HG02943 (cell line): ENCODE results near the gene STK11.

Experiments
- ATAC-seq: cut with Tn5 transposase; IDR thresholded peaks from one replicate; pipeline ENCODE4 v1.9.1; 2021; ENCODE audit warnings: mild to moderate bottlenecking, low read depth, moderate library complexity; ENCODE audit not compliant: unreplicated experiment

Gene STK11, protein sequence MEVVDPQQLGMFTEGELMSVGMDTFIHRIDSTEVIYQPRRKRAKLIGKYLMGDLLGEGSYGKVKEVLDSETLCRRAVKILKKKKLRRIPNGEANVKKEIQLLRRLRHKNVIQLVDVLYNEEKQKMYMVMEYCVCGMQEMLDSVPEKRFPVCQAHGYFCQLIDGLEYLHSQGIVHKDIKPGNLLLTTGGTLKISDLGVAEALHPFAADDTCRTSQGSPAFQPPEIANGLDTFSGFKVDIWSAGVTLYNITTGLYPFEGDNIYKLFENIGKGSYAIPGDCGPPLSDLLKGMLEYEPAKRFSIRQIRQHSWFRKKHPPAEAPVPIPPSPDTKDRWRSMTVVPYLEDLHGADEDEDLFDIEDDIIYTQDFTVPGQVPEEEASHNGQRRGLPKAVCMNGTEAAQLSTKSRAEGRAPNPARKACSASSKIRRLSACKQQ

DNA sequence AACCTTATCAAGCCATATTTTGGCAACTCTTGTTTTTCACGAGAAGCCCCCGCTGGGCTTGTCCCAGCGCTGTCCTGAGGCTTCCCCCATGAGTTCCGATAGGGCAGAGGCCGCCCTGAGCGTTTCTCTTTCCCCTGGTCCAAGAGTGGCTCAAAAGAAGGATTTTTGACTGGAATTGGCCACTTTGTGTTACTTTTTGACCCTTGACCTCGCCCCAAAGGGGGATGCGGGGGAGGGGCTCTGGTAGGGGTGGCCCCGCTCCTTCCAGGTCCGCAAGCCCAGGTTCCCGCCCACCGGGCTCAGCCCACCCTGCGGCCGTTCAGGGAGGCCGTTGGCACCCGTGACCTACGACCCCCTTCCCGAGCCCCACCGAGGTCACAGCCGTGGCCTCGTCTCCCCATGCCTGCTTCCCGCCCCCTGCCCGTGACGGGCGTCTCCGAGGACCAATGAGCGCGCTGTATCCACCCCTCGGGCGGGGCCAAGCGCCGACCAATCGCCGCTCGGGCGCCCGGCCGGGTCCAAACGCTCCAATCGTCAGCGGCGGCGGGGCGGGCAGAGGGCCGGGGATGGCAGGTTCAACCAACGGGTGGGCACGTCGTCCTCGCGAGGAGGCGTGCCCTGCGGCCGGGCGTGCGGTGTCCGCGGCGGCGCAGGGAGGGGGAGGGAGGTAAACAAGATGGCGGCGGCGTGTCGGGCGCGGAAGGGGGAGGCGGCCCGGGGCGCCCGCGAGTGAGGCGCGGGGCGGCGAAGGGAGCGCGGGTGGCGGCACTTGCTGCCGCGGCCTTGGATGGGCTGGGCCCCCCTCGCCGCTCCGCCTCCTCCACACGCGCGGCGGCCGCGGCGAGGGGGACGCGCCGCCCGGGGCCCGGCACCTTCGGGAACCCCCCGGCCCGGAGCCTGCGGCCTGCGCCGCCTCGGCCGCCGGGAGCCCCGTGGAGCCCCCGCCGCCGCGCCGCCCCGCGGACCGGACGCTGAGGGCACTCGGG lies at the start of gene STK11:
Gene STK11 (plus strand): TSS at position 665 of the 986 bp plus-strand sequence. CDS start 1,136 bp downstream, outside the sequence.
- peak; percentile 85 for ATAC-seq

DNA sequence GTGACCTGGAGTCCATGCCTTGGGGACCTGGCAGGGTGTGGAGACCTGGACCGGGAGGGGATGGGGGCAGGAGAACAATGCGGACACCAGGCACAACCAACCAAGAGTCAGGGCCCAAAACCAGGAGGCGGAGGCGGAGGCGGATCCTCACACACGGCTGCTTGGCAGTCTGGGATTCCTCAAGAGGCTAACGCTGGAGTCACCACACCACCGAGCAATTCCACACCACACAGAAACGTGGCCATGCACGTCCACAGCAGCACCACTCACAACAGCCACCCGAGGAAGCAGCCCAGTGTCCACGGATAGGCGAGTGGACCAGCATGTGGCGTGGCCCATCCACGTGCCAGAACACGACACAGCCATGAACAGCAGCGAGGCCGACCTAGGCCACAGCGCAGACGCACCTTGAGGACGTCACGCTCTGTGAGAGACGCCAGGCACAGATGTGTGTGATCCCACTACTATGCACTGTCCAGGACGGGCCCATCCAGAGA lies 49.2 kb upstream of the STK11 start:
- no peak for ATAC-seq

DNA sequence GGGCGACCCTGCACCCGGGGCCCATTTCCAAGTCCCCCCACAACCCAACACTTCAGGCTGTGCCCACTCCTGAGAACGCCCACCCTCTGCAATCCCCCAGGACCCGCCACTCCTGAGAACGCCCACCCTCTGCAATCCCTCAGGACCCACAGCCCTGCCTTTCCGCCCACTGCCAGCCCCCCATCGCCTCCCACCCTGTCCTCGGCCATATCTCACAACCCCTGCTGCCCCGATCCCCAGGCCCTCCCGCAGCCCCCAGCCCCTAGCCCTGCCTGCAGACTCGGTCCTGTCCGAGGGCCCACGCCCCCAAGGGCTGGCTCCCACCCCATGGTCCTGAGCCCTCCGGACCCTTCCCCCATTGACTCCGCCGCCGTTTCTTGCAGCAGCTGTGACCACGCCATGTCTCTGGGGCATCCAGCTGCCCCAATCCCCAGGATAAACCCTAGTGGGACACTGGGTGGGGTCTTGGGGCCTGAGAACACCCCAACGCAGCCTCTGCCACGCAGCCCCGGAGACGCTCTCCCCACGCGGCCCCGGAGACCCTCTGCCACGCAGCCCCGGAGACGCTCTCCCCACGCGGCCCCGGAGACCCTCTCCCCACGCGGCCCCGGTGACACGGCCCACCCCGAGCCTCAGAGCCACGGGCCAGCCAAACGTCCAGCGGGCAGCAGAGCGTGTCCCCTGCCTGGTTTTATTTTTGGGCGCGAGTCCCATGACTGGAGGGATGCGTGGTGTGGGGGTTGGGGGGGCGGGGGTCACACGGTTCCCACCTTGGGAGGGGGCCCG lies 48.6 kb upstream of the STK11 start:
- no peak for ATAC-seq

DNA sequence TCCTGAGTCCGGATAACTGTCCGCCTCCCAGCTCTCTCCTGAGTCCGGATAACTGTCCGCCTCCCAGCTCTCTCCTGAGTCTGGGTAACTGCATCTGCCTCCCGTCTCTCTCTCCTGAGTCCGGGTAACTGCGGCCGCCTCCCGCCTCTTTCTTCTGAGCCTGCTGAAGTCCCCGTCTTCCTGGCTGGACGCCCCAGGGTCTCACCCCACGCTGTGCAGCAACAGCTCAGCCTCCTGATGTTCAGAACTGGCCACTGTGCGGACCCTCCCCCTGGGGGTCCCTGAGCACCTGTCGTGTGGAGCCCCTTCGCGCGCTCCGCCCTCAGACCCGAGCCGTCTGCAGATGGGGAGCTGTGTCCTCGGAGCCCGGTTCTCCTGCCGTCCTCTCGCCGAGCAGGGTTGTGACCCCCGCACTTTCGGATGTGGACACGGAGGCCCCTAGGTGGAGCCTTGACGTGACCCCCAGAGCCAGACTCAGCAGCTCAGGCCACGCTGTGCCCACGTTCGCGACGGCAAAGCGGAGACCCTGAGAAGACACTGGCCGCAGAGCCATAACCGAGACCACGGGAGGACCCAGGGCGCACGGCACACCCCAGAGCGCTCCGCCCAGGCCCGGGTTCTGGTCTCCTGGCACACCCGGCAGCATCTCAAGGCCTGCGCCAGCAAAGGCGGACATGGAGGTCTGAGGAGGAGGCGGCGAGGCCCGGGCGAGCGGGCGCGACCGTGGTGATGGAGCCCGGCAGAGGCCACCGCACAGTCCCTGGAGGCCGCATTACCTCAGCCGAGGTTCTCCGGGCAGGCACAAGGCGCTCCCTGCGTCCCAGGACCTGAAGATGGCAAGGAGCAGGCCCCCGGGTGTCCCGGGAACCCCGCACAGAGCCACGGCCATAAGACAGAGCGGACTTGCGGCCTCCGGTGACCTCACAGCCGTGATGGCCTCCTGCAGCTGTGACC lies 47.4 kb upstream of the STK11 start:
- ATAC-seq, result no peak

DNA sequence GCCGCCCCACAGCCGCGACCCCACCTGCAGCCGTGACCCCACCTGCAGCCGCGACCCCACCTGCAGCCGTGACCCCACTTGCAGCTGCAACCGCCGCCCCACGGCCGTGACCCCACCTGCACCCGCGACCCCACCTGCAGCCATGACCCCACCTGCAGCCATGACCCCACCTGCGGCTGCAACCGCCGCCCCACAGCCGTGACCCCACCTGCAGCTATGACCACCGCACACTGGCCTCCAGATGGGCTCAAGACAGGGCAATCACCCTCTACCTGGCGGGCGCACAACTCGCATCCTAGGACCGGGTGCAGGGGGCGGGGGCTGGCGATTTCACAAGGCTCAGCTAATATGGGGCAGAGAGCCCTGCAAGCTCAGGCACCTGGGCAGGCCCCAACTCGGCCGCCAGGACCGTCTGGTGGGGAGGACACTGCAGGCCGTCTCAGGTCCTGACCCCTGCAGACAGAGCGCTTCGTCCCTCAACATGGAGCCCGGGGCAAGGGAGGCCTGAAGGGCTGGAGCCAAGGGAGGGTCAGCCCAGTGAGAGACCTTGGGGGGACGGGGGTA lies 46.6 kb upstream of the STK11 start:
- ATAC-seq, result no peak

DNA sequence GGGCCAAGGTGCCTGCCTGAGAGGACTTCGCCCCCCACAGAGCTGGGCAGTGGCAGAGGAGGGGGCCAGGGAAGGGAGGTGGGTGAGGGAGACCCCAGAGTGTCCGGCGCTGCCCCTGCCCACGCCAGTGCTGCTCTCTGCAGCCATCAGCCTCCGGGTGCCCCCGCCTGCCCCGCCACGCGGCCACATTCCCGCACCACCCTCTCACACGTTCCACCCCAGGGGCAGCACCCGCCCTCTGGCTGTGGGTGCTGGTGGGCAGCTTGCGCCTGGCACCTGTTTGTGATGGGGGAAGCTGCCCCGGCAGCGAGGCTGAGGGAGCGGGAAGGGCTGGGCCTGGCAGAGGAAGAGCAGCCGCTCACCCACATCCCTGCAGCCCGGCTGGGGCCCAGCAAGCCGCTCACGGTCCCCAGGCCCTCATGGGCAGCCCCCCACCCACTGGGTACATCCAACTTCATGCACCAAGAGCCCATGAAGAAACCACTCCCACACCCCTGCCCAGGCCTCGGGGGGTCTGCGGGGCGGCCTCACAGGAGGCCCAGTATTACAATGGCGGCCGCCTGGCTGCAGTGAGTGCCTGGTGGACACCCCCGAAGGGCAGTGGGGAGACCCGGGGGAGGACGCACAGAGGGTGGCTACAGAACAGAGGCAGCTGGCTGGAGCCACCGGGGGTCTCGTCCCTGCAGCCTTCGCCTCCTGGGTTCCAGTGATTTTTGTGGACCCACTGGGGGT lies 45.5 kb upstream of the STK11 start:
- no peak for ATAC-seq

DNA sequence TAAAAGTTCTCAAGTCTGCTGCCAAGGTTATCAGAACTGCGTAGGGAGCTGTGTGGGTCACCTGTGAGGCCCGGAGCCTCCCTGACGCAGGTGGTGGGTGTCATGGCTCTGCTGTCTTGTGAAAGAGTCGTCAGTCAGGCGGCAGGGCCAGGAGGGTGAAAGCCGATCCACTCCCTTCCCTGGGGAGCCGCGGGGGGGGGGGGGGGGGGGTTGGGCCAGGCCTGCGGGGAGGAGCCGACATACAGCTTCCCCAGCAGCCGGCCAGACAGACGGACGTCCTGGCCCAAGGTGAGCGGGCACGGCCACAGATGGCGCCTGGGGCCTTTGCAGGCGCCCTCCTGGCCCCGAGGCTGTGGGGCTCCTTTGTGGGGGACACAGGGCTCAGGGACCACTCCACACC lies 43.9 kb upstream of the STK11 start:
- no peak for ATAC-seq

DNA sequence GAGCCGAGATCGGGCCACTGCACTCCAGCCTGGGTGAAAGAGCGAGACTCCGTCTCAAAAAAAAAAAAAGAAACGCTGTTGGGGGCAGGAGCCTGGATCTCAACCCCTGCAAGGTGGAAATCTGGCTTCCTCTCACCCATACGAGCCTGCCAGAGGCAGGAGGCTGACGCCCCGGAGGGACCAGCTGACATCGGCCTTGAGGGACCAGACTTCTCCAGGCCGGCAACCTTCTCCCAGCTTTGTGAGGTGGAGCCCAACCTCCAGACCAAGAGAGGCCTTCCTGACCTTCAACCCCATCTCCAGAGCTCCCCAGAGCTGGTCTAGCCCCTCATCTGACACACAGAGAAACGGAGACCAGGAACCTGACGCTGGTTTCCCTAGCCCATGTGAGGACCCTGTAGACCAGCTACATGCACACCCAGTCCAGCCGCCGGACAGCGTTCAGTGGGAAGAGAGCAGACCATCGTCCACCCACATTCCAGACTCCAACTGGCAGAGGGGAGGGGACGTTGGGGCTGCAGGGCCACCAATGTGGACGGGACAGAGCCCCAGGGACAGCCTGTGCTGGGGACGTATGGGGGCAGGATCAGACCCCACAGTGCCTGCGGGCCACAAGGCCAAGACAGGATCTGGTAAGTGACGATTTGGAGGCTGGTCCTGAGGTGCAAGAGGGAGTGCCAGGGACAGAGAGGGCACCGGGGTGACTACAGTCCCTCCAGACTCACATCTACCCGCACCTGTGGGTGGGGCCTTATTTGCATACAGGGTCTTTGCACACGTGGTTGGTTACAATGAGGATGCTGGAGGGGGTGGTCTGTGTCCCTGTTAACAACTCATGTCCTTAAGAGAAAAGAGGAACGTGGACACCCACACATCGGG lies 42.9 kb upstream of the STK11 start:
- no peak for ATAC-seq

DNA sequence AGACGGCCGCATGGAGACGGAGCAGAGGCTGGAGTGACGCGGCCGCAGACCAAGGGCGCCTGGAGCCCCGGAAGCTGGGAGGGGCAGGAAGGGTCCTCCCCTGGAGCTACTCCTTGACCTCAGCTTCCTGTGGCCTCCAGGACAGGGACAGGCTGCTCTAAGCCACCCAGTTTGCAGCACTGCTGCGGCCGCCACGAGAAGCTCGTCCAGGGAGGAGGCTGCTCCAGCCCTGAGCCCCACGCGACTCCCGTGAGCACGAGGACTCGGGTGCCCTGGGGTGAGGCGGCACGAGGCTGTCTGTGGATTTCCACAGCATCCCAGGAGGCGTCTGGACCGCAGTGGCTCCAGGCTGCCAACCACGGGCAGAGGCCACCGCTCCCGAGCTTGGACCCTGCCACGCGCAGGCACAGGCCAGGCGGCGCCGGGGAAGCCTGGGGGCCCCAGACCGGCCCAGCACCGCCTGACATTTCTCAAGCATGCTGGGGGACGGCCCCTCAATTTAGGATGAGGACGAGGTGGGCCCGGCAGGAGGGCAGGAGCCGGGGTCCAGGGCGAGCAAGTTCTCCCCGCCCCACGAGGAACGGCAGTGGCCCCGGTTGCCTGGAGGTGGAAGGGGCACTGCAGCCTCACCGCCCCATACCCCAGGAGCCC lies 42.2 kb upstream of the STK11 start:
- ATAC-seq, result no peak

DNA sequence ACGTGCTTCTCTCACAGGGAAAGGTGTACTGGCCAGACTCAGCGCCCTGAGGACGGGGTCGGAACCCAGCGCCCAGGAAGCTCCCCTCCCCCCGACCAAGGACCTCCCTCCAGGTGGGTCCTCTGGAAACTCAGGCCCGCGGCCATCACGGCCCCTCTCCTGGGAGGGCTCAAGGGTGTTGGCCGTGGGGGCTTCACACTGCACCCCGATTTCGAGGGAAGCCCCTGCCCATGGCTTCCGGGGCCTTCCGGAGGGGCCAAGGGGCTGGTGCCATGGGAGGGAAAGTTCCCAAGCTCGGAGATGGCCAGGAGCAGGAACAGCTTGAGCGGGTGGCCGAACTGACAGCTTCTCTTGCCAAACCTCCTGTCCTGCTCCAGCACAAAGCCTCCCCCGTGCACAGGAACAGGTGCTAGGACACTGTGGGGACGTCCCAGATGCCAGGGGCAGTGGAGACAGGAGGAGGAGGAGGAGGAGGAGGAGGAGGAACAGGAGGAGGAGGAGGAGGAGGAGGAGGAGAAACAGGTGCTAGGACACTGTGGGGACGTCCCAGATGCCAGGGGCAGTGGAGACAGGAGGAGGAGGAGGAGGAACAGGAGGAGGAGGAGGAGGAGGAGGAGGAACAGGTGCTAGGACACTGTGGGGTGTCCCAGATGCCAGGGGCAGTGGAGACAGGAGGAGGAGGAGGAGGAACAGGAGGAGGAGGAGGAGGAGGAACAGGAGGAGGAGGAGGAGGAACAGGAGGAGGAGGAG lies 41.5 kb upstream of the STK11 start:
- no peak for ATAC-seq

DNA sequence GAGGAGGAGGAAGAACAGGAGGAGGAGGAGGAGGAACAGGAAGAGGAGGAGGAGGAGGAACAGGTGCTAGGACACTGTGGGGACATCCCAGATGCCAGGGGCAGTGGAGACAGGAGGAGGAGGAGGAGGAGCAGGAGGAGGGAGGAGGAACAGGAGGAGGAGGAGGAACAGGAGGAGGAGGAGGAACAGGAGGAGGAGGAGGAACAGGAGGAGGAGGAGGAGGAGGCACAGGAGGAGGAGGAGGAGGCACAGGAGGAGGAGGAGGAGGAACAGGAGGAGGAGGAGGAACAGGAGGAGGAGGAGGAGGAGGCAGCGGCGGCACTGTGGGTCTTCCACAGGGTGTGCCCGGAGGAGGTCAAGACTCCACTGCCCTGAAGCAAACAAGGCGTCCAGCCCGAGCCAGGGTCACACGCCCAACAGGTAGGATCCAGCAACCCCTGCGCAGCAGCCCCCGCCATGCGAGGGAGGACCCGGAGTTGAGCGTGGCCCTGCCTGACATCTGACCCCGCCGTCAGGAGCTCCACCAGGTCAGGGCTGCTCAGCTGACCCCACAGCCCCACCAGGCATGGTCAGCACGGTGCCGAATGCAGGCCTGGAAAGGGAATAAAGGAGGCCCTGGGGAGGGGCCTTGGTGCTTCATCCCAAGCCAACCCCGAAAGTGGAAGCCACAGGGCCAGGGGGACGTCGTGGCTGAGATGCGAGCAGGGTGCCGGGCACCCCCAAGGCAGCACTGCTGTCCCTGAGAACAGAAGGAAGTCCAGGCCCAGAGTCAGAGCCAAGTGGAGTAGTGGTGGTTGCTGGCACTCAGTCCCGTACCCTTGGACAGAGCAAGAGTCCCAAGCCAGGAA lies 40.7 kb upstream of the STK11 start:
- ATAC-seq, result no peak

DNA sequence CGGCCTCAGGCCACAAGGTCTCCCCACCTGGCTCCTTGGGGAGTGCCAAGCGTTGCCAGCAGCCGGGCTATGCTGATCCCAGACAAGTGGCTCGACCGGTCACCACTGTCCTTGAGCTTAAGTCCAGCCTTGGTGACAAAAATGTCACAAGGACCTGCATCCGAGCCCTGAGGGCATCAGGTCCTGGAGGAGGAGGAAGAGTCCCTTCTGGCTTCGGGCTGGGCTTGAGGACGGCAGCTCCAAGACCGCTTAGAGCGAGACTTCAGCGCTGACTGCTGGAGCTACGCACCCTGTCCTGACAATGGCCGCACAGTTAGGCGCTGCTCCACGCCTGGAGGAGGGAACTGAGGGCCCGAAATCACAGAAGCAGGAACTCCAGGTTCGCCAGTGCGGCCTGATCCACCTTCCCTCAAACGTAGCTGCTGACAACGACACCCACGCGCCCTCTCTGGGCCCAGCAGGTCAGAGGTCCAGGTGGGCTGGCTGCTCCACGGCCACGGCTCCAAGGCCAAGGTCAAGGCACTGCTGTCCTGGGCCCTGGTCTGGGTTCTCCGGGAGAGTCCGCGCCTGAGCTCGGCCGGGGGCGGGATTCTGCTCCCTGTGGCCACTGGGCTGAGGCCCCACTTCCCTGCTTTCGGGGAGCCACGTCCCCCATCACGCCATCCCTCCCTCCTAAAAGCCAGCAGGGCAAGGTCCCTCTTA lies 38.6 kb upstream of the STK11 start:
- no peak for ATAC-seq

DNA sequence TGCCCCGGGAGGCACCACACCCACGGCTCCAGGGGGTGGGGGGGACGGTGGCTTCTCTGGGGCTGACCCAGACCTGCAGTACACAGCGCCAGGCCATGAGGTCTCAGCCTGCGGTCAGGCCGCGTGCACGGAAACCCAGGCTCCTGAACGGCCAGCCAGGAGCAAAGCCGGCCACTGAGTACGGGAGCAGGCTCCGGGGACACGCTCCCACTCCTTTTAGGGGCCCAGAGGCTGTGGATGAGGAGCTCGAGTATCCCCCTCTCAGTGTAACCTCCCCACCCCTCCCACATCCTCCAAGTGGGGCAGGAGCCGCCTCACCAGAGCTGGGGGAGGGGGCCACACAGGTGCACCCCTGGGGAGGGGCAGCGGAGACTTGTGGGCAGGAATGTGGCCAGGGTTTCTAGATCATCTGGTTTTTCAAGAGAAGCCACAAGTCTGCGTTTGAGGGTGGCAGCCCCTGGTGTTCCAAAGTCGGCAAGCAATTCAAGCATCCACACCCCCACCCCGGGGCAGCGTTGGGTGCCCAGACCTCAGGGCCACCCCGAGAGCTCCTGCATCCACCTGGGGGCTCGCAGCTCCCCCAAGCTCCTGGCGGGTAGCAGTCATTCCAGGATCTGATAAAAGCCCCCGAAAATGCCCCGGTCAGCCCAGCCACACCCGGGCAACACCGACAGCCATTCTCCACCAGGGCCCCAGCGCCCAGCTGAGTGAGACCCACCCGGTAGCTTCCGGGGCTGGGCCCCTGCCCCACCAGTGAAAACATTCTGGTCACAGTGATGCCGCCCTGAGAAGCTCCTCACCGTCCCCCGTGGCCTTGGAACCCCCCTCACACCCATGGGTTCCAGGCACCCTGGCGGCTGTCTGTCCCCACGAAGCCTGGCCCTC lies 37.6 kb upstream of the STK11 start:
- ATAC-seq, result no peak
